ENCODE measurements around the gene EML3.
"Not testable (repeated sequence)": the region's sequence is repeated elsewhere in the genome, so short reads cannot be mapped to it uniquely, and the experiment has no call there.

Gene EML3

DNA sequence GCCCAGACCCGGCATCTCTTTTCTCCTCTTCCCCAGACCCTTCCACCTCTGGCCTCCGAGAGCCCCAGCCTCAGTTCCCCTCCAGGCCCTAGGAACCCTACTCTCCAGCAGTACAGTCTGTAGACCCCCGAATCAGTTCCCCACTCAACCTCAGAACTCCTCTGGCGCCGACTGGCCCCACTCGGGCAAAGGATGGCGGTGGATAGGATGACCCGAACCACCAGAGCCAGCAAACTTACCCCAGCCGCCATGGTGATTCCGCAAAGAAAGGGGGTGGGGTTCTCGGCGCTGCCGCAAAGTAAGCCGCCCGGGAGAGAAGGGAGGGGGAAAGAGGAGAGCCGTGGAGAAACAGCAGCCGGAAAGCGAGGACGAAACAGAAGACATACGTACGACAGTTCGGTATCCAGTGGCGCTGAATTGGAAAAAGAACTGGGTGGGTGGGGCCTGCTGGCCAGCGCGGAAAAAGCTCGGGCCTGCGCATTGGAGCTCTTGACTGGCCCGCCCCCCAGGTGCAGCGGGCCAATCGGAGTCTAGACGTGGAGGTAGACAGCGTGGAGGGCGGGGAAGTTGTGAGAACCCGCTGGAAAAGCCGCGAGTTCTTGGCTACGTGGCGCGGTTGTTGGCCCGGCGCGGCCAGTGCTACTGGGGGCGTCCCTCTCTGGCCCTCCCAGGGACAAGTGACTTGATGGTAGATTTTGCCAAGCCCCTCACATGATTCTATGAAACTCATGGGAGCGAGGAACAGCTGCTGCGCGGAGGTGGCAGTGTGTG, 38.8 kb downstream of the EML3 start, which contains the start of gene EEF1G:
Gene EEF1G, minus strand, starts transcription at position 300 of the 771 bp plus-strand sequence. Its CDS starts 49 bp downstream, at position 251.
- DNase-seq (ENCODE audit: low spot score), result peak; percentile 99

DNA sequence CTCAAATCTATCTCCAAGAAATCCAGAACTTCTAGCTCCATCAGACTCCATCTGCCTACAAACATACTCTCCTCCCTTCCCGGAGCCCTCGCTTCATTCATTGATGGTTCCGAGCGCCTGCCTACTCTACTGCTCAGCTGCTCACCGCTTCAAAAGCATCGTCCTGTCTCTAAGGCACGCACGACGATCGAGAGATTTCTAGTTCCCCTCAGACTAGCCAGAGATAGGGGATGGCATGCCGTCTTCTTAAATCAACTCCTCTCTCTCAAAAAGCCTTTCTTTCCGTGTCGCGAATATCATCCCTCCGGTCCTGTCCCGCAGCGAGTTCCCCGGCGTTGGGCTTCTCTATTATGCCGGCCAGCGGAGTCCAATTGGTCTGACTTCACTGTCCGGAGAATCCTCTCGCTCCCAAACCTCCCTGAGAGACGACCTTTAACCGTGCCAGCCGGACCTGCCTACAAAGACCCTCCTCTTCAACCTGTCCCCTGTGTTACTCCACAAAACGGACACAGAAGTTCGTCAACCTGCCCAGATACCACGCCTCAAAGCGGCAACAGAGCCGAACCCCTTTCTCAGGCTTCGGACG, 39.5 kb downstream of the EML3 start:
- DNase-seq (ENCODE audit: low spot score), result no peak

DNA sequence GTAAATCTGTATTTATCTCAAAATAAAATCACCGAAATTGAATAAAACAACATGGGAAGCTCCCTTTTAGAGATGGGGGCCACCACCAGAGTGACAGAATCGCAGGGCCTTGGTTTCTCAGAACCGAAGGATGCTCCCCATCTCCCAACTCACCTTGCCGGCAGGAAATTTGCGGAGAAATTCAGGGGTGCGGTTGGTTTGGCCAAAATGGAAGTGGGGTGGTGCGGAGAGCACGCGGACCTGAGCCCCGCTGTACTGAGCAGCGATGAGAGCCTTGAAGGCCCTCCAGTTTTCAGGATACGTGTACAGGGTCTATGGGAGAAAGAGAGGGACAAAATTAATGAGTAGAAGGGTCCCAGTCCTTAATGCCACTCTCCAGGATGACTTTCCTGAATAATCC, 40.1 kb downstream of the EML3 start:
- no peak for DNase-seq (ENCODE audit: low spot score)

DNA sequence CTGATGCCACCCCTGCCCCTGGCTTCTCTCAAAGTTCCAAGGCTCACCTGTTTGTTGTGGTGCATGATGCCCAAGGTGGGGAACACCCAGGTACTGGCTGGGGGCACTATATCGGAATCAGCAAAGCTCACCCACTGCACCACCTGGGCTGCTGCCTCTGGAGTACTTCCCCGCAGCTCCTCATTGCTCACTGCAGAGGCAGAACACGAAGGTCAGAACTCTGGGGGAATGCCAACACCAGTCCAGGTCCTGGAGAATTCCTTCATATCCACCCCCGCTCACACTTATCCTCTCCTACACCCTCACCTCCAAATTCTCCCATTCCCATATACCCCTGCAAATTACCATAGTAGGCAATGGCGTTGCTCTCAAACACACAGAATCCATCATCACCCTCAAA, 41.1 kb downstream of the EML3 start:
- not testable (repeated sequence) for DNase-seq (ENCODE audit: low spot score)

DNA sequence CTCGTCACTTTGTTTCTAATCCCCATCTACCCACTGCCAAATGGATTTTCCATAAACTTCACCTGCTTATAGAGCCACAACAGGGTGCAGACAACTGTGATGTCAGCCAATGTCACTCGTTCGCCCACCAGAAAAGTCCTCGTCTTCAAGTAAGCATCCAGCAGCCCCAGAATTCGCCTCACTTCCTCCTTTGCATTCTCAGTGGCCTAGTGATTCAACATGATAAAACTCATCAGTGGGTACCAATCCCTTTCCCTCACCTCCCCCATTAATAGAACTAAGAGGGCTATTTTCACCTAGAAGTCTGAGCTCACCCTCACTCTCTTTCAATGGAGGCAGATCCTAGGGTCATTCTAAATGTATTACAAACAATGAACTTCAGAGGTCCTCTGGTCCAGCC, 41.7 kb downstream of the EML3 start:
- not testable (repeated sequence) for DNase-seq (ENCODE audit: low spot score)

DNA sequence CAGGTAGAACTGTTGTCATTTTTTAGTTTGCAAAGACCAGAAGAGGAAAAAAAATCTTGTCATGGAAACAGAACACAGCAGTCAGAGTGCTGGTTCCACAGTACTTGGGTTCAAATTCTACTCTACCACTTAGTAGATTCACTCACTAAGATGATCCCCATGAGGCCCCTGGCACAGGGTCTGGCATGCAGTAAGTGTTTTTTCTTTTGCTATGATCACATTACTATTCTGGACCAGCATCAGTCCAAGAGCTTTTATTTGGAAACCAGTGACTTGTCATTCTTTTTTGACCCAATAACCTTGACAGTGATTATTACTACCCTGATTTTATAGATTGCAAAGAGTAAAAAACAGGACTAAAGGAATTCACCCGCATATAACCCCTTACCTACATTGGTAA, 43.0 kb downstream of the EML3 start:
- DNase-seq (ENCODE audit: low spot score), result no peak

DNA sequence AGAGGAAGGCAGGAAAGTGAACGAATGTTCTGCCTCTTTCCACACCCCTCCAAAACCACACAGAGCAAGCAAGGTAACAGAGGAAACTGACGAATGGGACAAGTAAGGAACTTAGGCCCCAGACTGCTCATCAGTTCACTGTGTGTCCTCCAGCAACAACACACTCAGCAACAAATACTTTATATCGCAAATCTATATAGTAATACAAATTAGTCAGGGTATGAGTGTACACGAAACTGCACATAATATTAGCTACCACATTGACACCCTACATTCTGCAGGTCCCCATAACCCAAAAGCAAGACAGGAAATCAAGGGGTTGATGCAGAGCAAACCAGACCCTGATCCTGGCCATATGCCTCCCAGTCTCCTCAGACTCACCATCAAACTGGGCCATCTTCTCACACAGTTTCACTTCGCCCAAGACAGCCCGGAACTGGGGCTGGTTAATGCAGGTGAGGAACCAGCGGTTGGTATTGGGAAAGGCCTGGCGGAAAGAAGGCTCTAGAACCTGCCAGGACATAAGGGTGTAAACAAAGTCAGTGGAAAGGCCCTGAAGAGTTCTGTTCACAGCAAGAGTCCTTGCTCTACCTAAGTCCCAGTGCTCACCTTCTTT, 45.4 kb downstream of the EML3 start:
- no peak for DNase-seq (ENCODE audit: low spot score)

DNA sequence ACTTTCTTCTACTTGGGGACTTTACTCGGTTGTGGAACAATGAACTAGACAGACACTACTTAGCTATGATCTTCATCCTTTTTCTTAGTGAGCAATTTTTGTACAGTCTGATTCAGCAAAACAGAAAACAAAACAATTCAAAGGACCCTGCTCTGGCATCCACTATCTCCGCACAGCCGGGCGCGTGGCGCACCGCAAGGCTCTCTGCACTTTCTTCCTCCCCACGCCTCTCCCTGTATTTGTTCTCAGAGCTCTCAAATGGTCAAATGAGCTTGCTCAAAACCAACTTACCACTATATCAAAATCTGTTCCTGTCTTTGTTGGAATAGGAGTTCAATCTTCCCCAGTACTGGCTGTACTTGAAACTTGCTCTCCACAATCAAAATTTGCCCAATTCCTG, 46.3 kb downstream of the EML3 start:
- DNase-seq (ENCODE audit: low spot score), result no peak

DNA sequence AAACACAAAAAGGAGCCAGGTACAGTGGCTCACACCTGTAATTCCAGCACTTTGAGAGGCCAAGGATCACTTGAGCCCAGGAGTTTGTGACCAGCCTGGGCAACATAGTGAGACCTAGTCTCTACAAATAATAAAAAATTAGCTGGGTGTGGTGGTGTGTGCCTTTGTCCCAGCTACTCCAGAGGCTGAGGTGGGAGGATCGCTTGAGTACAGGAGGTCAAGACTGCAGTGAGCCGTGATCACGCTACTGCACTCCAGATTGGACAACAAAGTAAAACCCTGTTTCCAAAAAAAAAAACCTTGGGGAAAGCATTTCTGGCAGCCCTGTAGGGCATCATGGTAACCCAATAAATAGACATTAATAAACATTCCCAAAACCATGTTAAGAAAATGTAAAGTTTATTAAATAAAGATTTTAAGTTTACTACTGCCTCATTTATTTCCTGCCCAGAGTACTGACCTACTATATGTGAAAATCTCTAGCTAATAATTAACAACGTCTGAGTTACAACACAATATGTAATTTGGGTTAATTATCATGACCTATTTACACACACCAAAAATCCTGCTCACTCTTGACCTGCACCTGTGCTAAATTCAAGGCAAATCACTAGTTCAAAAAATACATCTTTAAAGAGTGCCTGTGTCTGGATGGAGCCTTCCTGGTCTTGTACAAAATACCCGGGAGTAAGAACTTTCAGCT, 47.3 kb downstream of the EML3 start:
- DNase-seq (ENCODE audit: low spot score), result no peak

DNA sequence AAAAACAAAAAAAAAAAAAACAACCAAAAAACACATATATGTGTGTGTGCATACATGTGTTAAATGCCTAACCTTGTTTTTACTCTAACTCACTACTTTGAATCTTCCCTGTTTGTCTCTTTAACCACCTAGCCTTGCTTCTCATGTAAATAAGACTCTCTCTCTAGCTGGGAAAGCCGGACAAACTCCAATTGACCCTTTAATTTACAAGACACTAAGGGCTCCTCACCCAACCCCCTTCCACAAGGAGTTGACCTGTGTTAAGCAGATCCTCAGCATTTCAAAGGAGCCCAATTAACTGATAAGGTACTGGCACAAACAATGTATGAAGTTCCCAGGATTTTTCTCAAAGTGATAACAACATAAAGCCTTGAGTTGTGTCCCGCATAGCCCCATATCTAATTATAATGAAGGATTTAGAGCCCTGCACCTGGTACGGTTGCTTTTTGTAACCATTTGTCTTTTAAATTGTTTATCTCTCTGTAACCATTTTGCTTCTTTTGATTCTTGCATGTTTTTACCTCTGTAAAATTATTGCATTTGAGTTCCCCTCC, 50.8 kb downstream of the EML3 start:
- DNase-seq (ENCODE audit: low spot score), result not testable (repeated sequence)

DNA sequence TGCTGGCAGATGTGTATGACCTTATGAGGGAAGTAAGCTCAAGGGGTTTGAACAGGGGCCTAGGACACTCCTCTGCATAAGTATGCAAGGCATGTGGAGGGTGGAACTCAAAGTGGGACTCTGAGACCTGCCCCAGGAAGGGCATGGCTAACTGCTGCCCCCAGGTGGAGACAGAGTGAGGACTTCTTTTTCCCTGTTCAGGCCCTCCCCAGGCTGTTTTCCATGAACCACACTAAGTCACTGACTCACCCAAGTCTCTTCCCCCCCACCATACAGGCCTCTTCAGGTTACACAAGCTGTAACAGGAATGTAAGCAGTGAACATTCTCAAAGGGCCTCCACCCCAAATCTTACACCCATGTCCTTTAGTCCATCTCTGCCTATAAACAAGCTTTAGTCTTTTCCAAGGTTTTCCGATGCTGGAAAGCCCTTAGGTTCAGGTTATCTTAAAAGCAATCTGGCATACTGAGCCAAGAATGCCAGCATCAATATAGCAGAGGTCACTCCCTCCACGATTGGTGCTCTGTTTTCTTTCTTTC, 51.9 kb downstream of the EML3 start:
- DNase-seq (ENCODE audit: low spot score), result peak; percentile 48

DNA sequence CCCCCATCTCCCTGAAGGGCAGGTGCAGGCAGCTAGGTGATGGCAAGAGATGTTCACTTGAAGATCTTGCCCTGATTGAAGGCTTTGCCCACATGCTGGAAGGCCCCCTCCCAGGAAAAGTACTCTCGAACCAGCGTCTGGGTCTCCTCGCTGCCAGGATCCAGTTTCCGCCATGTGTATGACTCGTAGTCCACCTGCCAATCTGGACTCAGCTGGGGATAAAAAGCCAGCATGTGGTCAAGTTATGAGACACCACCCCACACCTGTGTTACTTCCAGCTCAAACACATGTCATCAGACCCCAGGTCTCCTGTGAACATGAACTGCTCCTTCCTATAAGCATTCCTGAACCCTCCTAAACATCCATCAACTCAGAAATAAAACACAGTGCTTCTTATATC, 52.9 kb downstream of the EML3 start:
- not testable (repeated sequence) for DNase-seq (ENCODE audit: low spot score)

DNA sequence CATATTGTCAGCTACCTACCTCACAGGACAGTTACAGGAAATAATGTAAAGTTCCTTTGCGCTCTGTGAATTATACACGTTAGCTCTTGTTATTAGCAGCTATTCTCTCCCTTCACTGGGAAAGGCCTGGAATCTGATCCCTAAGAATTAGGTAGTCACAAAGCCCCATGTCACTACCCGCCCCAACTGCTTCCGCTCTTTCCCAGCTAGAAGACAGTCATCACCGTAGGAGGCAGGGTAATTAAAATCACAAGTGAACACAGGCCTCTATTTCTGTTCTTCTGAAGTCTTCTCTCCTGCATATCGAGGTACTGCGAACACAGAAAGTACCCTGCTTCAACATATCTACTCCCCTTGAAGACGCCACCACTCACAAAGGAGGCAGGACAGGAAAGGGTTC, 53.4 kb downstream of the EML3 start:
- DNase-seq (ENCODE audit: low spot score), result no peak

DNA sequence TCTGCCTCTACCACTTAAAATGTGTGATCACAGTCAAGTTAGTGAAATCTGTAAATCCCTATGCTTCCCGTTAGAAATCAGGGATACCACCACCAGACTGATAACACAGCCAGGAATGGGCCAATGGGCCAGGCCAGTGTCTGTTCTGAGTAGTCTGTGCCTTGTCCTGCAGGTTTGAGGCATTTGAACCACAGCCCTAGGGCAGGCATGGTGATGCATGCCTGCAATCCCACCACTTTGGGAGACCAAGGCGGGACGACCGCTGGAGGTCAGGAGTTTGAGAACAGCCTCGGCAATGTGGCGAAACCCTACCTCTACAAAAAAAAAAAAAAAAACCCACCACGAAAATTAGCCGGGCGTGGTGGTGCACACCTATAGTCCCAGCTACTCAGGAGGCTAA, 53.9 kb downstream of the EML3 start:
- DNase-seq (ENCODE audit: low spot score), result no peak

DNA sequence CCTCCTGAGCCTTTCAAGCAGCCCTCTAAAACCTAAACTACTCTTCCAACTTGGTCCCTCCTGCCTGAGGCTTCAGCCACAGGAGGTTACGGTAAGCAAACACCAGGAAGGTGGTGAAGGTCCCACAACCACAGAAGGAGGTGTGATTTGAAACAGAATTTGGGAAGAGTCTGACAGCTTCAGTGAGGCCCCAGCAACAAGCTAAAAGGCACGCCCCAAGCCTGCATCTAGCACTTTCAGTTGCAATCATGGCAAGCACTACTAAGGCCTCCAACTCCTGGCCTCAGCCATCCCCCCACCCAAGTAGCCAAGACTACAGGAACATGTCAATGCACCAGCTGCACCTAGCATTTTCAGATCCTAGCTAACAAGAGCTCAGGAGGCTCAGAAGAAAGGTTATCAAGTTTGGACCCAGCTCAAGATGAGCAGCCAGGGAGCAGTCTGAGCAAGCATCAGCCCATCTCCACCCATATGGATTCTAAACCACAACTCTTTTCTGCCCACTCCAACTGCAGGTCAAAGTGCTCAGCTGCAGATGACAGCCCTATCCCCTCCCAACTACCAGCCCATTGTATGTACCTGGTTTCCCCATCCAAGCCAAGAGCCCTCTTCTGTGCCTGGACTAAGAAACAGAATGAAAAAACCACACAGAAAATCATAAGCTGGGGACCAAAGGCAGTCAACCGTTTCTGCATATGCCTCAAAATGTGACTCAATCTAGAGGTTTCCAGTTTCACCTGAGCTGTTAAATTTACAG, 55.5 kb downstream of the EML3 start:
- DNase-seq (ENCODE audit: low spot score), result no peak

DNA sequence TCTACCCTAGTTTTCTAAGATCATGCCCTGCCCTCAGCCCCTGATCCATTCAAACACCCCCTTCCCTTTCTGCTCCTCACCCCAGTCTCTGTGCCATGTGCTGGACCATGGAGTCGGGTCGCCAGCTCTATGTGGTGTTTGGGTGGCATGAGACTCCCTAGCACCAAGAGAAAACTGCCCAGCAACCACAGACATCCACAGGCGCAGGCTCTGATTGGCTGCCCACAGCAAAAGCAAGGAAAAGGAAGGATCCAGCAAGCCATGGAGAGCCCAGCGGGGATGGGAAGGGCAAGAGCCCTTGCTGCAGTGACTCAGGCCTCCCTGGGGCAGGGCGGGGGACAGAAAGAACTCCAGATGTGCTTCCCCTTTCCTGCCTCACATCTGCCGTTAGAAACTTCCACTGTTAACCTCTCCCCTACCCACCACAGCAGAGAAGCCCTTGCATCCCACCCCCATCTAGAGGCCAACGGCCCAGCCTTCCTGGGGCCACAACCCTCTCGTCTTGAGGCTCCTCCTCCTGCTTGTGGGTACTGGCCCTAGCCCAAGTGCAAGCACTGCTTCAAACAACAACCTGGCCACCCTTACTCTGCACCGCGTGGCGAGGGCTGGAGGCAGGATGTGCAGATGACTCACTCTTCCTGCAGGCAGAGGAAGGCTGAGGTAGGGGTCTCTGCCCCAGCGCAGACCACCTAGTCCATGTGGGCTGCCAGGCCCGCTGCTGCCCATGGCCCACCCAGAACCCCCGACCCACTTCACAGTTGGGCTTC, 56.3 kb downstream of the EML3 start:
- peak; percentile 66 for DNase-seq (ENCODE audit: low spot score)

DNA sequence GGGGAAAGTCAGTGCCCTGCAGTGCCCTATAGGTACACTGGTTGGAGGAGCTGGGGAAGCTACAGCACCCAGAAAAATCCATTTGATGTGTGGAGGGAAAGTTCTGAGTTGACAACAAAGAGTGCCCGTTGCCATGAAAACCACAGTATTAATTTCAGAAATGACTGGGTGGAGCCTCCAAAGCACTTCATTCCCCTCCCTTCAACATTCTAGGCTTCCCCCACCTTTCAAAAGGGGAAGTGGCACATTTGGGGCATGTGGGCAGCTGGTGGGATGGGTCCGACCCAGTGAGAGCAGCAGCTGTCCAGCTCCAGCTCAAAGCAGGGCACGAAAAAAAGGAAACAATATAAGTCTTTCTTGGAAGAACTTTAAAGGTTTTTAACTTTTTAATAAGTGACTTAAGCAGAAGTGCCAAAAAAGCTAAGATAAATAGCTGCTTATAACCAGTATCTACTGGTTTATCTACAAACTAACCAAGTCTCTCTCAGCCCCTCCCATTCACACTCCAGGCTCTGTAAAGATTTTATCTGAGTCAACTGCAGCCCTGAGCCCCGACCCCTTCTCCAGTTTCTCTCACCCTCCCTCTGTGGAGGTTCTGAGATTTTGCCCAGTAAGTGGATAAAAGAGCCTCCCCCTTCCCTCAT, 57.0 kb downstream of the EML3 start:
- peak; percentile 82 for DNase-seq (ENCODE audit: low spot score)

DNA sequence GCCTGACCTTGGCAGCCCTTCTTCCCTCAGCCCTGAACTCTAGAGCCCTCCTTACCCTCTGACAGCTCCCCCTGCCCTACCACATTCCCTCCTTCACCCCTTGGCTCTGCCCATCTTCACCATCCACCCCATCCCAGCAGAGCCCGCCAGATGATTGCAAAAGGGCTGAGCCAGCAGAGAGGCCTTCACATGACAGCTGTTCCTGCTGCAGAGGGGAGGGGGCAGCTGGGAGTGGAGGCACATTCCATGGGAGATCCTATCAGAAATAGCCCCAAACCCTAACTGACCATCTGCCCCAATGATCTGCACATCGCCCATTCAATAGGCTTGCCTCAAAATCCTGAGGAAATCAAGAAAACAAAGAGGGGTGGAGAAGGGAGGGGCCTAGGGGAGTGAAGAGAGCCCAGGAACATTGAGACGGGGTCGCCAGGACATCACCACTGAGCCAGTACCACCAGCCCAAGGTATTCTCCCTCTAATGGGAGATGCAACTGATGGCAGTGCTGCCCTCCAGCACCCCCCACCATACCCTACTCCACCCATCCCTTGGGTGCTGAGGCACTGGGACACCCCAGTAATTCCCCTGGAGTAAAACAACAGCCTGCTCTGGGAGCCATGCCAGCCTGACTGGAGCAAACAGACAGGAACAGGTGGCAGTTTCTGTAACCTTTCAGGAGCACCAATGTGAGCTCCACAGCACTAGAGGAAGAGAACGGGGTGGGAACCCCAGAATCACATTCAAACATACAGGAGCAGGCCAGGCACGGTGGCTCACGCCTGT, 58.0 kb downstream of the EML3 start:
- no peak for DNase-seq (ENCODE audit: low spot score)

DNA sequence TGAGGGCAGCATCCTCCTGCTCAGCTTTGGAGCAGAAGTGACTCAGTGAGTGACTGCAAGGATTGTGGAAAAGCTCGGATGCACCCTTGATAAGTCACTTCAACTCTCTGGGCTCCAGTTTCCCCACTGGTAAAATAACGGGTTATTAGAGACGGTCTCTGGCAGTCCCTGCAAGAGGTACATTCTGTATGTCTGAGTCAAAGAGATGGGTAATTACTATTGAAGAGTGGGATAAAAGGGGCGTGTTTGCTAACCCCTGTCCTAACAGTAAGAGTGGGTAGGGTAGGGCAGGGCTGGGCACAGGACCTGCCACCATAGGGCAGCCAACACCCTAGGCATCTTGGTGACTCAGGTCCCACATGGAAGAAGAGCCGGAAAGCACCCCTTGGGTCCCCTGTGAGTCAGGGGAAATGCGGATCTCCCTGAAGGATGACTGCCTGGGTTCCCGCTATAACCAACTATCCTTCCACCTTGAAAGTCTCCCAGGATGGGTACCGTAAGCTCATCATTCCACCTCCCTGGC, 58.7 kb downstream of the EML3 start:
- no peak for DNase-seq (ENCODE audit: low spot score)

Measured in germinal center (tissue), 1 donor.